ENCODE data around the gene DISP3. TPM values are rescaled to one million over a fixed set of nuclear protein-coding genes. Genes with fewer than 3 reads are reported as not detected.

The DISP3 gene
- total and polyA plus RNA-seq, 2 experiments from 2014 or later, result 0.18 to 0.74 TPM

DNA sequence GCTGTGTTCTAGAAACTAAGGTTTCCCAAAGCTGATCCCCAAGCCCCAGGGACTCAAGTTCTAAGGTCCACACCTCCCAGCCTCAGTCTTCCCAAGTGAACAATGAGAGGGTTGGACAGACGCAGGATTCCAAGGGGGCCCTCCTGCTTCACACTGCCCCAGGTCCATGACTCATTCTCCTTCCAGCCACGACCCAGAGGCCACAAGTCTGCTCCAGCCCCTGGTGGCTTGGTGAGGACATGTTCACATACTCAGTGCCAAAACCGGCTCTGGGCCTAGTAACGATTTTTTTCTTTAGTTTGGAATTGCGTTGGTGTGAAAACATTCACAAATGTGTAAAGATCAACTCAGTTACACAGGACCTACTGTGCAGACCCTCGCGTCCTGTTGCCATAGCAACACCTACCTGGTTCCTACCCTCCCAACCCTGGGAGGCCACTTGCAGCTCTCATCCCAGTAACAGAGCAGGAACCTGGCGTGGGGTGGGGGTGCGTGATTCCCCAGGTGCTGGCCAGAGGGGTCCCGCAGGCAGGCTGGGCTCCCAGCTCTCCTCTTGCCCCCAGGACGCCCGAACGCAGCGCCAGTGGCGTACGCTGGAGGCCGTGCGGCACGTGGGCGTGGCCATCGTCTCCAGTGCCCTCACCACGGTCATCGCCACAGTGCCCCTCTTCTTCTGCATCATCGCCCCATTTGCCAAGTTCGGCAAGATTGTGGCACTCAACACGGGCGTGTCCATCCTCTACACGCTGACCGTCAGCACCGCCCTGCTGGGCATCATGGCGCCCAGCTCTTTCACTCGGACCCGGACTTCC lies 57.0 kb downstream of the DISP3 start:
- Histone ChIP-seq H3K4me1 (ENCODE audit: low read depth) (no peaks in the 10 kb centered on the region), H3K27me3 (no peaks in the 10 kb centered on the region), H3K27ac (no peak overlapping the region), H3K9me3 (ENCODE audit: low read depth) (no peaks in the 10 kb centered on the region), H3K4me3 (no peak overlapping the region), H3K36me3 (no peaks in the 10 kb centered on the region)
- DNase-seq (ENCODE audit: low read depth in 1 of 2, low spot score in 1 of 2), result no peak
- TF ChIP-seq, protein P1, sequence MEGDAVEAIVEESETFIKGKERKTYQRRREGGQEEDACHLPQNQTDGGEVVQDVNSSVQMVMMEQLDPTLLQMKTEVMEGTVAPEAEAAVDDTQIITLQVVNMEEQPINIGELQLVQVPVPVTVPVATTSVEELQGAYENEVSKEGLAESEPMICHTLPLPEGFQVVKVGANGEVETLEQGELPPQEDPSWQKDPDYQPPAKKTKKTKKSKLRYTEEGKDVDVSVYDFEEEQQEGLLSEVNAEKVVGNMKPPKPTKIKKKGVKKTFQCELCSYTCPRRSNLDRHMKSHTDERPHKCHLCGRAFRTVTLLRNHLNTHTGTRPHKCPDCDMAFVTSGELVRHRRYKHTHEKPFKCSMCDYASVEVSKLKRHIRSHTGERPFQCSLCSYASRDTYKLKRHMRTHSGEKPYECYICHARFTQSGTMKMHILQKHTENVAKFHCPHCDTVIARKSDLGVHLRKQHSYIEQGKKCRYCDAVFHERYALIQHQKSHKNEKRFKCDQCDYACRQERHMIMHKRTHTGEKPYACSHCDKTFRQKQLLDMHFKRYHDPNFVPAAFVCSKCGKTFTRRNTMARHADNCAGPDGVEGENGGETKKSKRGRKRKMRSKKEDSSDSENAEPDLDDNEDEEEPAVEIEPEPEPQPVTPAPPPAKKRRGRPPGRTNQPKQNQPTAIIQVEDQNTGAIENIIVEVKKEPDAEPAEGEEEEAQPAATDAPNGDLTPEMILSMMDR (IDR thresholded peaks at IDR 0.05; ENCODE audit: low read depth, low read length), result no peak

DNA sequence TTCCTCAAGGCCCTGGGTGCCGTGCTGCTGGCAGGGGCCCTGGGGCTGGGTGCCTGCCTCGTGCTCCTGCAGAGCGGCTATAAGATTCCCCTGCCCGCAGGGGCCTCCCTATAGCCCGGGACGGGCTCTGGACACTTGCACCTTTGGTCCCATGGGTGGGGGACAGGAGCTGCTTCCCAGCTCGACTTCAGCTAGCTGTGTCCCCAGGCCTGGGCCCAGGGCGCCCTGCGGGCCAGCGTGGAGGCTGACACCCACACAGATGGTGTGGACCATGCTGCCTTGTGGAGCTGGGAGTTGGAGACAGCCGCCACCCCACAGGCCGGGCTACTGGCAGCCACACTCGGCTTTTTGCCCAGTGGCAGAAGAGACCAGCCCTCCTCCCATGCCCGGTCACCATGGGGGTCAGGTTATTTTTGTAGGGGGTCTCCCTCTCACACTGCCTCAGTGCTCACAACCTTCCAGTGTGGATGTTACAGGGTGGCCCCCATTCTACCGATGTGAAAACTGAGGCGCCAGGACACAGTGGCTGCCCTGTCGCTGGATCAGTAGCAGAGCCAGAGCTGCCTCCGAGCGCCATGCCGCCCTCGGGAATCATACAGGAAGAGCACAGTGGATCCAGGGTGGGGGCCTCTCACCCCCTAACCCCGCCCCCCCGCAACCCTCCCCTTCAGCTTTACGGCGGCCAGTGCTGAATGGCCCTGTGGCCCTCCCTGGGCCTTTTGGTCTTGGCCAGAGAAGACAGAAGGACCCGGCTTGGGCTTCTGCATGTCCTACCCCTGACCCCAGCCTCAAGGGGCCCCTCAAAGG lies 57.8 kb downstream of the DISP3 start:
- DNase-seq (ENCODE audit: low read depth in 1 of 2, low spot score in 1 of 2), result no peak
- no peaks in the 10 kb centered on the region for H3K36me3 ChIP-seq
- no peaks in the 10 kb centered on the region for H3K4me1 ChIP-seq (ENCODE audit: low read depth)
- H3K9me3 ChIP-seq (ENCODE audit: low read depth), result no peaks in the 10 kb centered on the region
- TF ChIP-seq, protein P1 (IDR thresholded peaks at IDR 0.05; ENCODE audit: low read depth, low read length), result no peak
- no peaks in the 10 kb centered on the region for H3K27me3 ChIP-seq
- H3K4me3 ChIP-seq, result no peak overlapping the region
- no peak overlapping the region for H3K27ac ChIP-seq

DNA sequence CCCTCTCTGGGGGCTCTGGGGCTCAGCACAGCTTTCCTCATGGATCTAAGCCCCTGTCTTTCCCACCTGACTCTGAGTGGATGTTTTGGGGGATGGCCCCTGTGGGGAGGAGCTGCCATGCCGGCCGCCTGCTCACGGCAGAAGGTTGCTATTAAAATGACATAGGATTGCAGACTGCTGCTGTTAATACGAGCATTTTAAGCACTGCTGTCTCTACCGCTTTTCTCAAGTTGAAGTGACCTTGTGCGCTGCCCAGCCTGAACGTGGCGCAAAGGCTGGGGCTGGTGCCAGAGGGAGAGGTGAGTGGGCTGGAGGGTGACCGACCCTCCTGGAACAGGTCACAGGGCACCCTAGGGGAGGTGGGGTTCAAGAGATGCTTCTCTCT lies 58.4 kb downstream of the DISP3 start:
- H3K4me3 ChIP-seq, result no peak overlapping the region
- H3K27ac ChIP-seq, result no peak overlapping the region
- no peaks in the 10 kb centered on the region for H3K4me1 ChIP-seq (ENCODE audit: low read depth)
- H3K27me3 ChIP-seq, result no peaks in the 10 kb centered on the region
- no peaks in the 10 kb centered on the region for H3K9me3 ChIP-seq (ENCODE audit: low read depth)
- H3K36me3 ChIP-seq, result no peaks in the 10 kb centered on the region
- TF ChIP-seq, protein P1 (IDR thresholded peaks at IDR 0.05; ENCODE audit: low read depth, low read length), result no peak
- DNase-seq (ENCODE audit: low read depth in 1 of 2, low spot score in 1 of 2), result no peak

DNA sequence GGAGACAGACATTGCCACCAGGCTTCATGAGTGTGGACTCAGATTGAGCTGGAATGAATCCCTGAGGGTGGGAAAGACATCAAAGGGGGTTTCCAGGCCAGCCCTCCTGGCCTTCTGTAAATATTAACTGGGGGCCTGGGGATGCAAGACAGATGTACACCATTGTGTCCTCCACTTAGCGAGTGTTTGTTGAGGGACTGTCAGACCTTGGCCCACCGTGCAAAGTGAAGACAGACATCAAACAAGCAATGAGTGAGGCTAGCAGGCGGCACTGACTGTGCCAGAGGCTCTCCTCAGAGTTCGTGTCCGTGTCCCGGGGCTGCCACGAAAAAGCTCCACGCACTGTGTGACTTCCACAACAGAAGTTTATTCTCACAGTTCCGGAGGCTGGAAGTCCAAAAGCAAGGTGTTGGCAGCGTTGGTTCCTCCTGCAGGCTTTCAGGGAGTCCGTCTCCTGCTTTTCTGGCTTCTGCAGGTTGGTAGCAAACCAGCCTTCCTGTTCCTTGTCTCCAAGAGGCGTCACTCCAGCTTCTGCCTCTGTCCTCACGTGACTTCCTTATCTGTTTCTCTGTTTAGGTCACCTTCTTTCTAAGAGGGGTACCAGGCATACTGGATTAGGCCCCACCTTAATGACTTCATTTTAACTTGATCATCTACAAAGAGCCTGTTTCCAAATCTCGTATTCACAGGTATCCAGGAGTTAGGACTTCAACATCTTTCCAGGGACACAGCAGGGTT lies 59.1 kb downstream of the DISP3 start:
- Histone ChIP-seq H3K27ac (no peak overlapping the region), H3K9me3 (ENCODE audit: low read depth) (no peaks in the 10 kb centered on the region), H3K27me3 (no peaks in the 10 kb centered on the region), H3K4me3 (no peak overlapping the region), H3K4me1 (ENCODE audit: low read depth) (no peaks in the 10 kb centered on the region), H3K36me3 (no peaks in the 10 kb centered on the region)
- TF ChIP-seq, protein P1 (IDR thresholded peaks at IDR 0.05; ENCODE audit: low read depth, low read length), result no peak
- no peak for DNase-seq (ENCODE audit: low read depth in 1 of 2, low spot score in 1 of 2)

DNA sequence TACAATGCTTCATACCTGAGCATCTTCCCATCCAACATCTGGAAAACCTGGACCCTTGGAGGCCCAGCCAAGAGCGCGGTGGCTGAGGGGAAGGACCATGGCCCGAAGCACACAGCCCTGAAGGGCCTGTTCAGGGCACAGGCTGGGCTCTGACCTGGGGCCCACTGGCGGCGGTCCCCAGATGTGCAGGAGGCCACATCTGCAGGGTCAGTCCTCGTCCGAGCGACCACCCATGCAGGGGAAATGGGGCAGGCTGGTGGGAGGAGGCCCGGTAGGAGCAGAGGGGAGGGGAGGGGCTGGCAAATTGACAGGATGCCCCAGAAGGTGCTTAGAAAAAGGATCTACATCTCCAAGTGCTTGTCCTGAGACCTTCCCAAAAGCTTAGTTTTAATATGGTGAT lies 59.9 kb downstream of the DISP3 start:
- TF ChIP-seq, protein P1 (IDR thresholded peaks at IDR 0.05; ENCODE audit: low read depth, low read length), result no peak
- H3K4me1 ChIP-seq (ENCODE audit: low read depth), result no peaks in the 10 kb centered on the region
- no peak overlapping the region for H3K27ac ChIP-seq
- no peak for DNase-seq (ENCODE audit: low read depth in 1 of 2, low spot score in 1 of 2)
- no peaks in the 10 kb centered on the region for H3K9me3 ChIP-seq (ENCODE audit: low read depth)
- no peaks in the 10 kb centered on the region for H3K36me3 ChIP-seq
- H3K27me3 ChIP-seq, result no peaks in the 10 kb centered on the region
- no peak overlapping the region for H3K4me3 ChIP-seq
